ENCODE measurements around the gene PSMC3IP. TPM values are rescaled to one million over a fixed set of nuclear protein-coding genes. Genes with fewer than 3 reads are reported as not detected.
A peak's percentile ranks its signal among the peaks of the same experiment; 100 is the strongest.

Gene PSMC3IP
- total and polyA plus RNA-seq, 10 donors = 1.9 to 5.6 (median 3.8) TPM

GRCh38 chr17:42555122-42555622, 22.4 kb downstream of the PSMC3IP start:
- Histone ChIP-seq H3K27me3 (replicated peaks in 1 of 7) (no peaks in the 10 kb centered on the region), H3K27ac (peak overlapping the region; percentile 87 to 98 (median 91)), H3K4me1 (peaks cover 7 to 47% (median 31%) of the 10 kb centered on the region in 6 donors), H3K9me3 (no peaks in the 10 kb centered on the region), H3K36me3 (peaks cover 0 to 12% (median 0%) of the 10 kb centered on the region in 6 donors), H3K4me3 (peak overlapping the region; percentile 60 to 94 (median 72))
- no peak for DNase-seq
- WGBS, 5 donors = 22 to 27% (median 24%) methylated on average over 4 of the region's 4 CpGs
- TF ChIP-seq CTCF (IDR thresholded peaks at IDR 0.05 in 8 of 11, conservative IDR thresholded peaks at IDR 0.05 in 3 of 11) = no peak
- no peak for TF ChIP-seq POLR2AphosphoS5 (IDR thresholded peaks at IDR 0.05)
- TF ChIP-seq POLR2A (IDR thresholded peaks at IDR 0.05) = no peak
- intact Hi-C loops (cut with DNase I; ENCODE audit: low total_unique reads) = no loop called here

GRCh38 chr17:42554250-42555121, 23.0 kb downstream of the PSMC3IP start:
- Histone ChIP-seq H3K9me3 (no peaks in the 10 kb centered on the region), H3K4me3 (peak overlapping the region; percentile 60 to 94 (median 72)), H3K36me3 (peaks cover 0 to 12% (median 0%) of the 10 kb centered on the region in 6 donors), H3K27me3 (replicated peaks in 1 of 7) (no peaks in the 10 kb centered on the region), H3K4me1 (peaks cover 7 to 41% (median 31%) of the 10 kb centered on the region in 6 donors), H3K27ac (peak overlapping the region; percentile 87 to 98 (median 91))
- intact Hi-C loops (cut with DNase I; ENCODE audit: low total_unique reads) = no loop called here
- DNase-seq = peak; percentile 98
- TF ChIP-seq CTCF (IDR thresholded peaks at IDR 0.05 in 8 of 11, conservative IDR thresholded peaks at IDR 0.05 in 3 of 11) = peak in 2 of 11 experiments; percentile 3 to 7
- TF ChIP-seq POLR2A (IDR thresholded peaks at IDR 0.05) = peak in 2 of 3 donors; percentile 45 to 78
- peak; percentile 98 to 99 (median 99) for TF ChIP-seq POLR2AphosphoS5 (IDR thresholded peaks at IDR 0.05)
- 0 to 1% (median 1%) methylated on average over 44 to 82 of the region's 82 CpGs for WGBS, 5 donors

GRCh38 chr17:42553866-42554249, 23.7 kb downstream of the PSMC3IP start:
- H3K36me3 ChIP-seq = peaks cover 0 to 12% (median 0%) of the 10 kb centered on the region in 6 donors
- H3K9me3 ChIP-seq = no peaks in the 10 kb centered on the region
- TF ChIP-seq CTCF (IDR thresholded peaks at IDR 0.05 in 8 of 11, conservative IDR thresholded peaks at IDR 0.05 in 3 of 11) (no peak), POLR2AphosphoS5 (IDR thresholded peaks at IDR 0.05) (no peak), POLR2A (IDR thresholded peaks at IDR 0.05) (no peak)
- intact Hi-C loops (cut with DNase I; ENCODE audit: low total_unique reads) = no loop called here
- 40 to 72% (median 62%) methylated on average over 5 to 16 of the region's 16 CpGs for WGBS, 5 donors
- H3K4me3 ChIP-seq = peak overlapping the region; percentile 60 to 94 (median 72)
- no peaks in the 10 kb centered on the region for H3K27me3 ChIP-seq (replicated peaks in 1 of 7)
- peaks cover 7 to 45% (median 35%) of the 10 kb centered on the region in 6 donors for H3K4me1 ChIP-seq
- DNase-seq = peak; percentile 84
- peak overlapping the region; percentile 87 to 98 (median 91) for H3K27ac ChIP-seq
